GM18870 (cell line): ENCODE results near the gene FOXL1.

Experiments used
- ATAC-seq: cut with Tn5 transposase; IDR thresholded peaks from one replicate; pipeline ENCODE4 v1.9.1; 2021; ENCODE audit warnings: moderate library complexity; ENCODE audit not compliant: unreplicated experiment

Gene FOXL1

GRCh38 chr16:86547286-86547685, 31.1 kb upstream of the FOXL1 start:
- no peak for ATAC-seq

- ATAC-seq: no peak
These were observed 29.1 kb upstream of the FOXL1 start for GRCh38 chr16:86549076-86549892.

- ATAC-seq: no peak
These were observed 28.5 kb upstream of the FOXL1 start for GRCh38 chr16:86549893-86550190.

- ATAC-seq: no peak
These were observed 28.1 kb upstream of the FOXL1 start for GRCh38 chr16:86550281-86550680.

- no peak for ATAC-seq
These were observed 25.0 kb upstream of the FOXL1 start for GRCh38 chr16:86553356-86553755.

DNA sequence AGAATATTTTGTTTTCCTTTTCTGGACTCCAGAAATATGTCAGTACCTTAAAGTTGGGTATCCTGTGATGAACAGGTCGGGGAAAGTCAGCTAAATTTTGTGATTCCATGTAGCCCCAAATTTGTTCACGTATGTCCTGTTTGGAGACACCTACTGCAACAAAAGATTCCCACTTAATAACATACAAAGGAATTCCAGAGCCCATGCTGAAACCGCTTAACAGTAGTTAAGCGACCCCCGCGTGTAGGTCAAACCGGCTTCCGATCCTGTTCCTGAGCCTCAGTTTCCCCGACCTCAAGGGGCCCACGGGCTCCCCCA, 23.8 kb upstream of the FOXL1 start:
- no peak for ATAC-seq

DNA sequence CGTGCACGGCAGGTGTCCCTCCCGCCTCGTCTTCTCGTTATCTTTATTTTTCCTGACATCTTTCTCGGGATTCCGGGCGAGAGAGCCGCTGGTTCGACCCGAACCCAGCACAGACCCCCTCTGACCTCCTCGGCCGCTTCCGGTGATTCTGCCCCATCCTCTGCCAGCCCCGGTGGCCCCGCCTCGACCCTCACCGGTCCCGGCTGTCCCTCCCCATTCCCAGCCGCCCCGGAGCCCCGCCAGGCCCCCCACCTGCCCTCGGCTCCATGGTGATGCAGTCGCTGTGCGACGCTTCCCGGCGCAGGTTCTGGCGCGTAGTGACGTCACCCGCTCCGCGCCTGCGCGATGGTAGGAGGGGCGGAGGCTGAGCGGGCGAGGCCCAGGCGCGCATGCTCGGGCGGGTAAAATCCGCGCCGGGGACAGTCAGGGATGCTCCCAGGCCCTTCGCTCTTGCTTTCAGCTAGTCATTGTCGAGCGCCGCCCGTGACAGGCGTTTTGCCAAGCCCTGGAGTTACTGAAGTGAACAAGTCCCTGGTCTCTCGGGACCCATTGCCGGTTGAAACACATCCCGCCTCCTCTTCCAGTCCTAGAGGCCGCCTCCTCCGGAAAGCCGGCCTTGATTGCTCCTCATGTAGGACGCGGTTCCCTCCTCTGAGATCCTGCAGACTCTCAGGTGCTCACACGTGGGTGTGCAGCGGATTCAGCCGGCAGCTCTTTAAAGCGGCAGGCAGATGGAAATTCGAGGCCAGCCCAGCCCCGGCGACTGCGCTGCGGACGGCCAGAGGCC, 23.2 kb upstream of the FOXL1 start, which contains the start of gene MTHFSD:
Gene MTHFSD (minus strand): TSS at position 319 of the 787 bp plus-strand sequence. CDS start 51 bp downstream, at position 268.
- ATAC-seq: no peak

GRCh38 chr16:86555704-86556075, 22.7 kb upstream of the FOXL1 start:
- no peak for ATAC-seq

DNA sequence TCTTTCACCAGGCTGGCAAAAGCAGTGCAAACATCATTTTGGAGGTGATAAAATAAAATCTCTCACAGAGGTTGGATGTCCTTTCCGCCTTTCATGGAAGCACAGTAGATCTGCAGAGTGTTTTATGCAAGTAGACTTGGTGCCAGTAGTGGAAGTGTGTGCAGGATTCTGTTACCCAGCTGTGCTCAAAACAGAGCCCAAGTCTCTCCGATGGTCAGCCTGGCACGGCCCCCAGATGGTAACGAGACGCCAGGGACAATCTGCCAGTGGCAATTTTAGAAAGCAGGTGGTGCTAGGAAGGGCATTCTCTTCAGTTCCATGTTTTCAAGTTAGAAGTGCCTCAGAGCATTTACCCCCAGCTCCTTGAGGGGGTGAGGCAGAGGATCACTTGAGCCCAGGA, 21.8 kb upstream of the FOXL1 start:
- ATAC-seq: no peak

DNA sequence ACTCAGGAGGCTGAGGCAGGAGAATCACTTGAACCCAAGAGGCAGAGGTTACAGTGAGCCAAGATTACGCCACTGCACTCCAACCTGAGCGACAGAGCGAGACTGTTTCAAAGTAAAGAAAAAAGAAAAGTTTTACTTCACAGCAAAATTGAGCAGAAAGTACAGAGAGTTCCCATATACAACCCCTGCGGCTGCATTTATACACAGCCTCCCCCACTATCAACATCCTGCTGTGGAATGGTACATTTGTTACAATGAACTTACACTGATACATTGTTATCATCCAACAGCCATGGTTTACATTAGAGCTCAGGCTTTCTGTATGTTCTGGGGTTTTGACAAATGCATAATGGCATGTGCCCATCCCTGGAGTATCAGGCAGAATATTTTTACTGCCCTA, 20.8 kb upstream of the FOXL1 start:
- ATAC-seq: no peak

- no peak for ATAC-seq
These were observed 19.8 kb upstream of the FOXL1 start for GRCh38 chr16:86558355-86559193.

DNA sequence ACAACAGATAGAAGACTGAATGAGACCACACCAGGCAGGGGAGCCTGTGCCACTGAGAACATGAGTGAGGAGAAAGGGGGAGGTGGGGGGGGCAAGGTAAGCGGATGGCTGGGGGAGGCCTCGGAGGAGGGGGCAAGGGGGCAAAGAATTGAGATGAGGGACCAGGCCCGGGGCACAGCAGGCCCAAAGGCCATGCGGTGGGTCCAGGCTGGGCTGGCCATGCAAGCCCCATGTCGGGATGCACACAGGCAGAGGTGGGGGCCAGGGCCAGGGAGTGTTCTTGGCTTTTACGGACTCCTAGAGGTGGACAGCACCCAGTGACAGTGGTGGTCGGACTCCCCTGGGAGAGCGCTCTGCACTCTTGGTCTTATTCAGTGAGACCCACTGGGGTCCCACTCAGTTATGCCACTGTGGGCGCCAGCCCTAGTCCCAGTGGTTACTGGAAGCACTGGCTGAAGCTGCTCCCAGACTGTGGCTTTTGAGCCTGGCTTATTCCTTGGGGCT, 18.5 kb upstream of the FOXL1 start:
- ATAC-seq: no peak

DNA sequence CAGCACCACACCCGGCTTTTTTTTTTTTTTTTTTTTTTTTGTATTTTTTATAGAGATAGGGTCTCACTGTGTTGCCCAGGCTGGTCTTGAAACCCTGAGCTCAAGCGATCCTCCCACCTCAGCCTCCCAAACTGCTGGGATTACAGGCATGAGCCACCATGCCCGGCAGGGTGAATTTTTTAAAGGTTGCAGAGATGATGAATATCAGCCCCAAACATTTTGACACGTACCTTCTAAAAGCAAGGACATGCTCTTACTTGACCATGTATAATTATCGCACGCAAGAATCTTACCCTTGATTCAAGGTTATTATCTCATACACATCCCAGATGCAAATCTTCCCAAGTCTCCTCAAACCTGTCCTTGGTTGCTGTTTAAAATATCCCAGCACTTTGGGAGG, 16.0 kb upstream of the FOXL1 start:
- no peak for ATAC-seq

DNA sequence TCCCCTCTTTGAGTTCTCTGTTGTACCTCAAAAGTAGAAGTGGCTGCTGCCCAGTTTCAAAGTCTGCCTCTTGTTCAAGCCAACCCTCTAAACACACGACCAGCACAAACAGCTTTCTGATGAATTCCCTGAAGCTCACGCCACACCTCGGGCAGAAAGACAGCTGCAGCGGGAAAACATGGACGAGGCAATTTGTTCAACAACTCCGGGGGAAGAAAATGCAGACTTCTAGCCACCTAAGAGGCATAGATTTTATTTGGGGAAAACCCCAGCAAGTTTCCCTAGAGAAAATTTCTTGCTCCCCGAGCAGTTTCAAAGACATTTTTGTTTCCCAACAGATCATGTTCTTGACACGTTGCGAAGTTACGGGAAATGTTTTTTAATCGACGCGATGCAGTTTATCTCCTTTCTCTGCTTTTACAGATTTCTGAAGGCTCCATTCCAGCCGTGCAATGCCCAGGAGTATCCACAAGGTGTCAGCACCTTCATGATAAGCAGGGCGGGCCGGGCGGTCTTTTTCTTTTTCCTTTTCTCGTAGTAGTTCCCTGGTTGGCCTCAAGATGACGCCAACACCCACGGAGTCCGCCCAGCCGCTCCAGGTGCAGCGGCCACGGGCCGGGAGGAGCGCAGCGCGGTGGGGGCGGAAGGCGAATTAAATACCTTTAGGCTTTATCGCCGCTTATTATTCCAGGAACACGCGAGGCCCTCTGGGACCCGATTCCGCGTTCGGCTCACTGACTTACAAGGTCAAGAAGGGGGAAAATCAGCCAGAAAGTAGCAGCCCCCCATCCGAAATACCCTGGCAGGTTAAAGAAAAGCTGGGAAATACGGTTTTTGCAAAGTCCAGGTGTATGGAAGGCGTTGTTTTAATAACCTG, 14.6 kb upstream of the FOXL1 start:
- no peak for ATAC-seq

- ATAC-seq: no peak
These were observed 13.1 kb upstream of the FOXL1 start for GRCh38 chr16:86565181-86565631.

DNA sequence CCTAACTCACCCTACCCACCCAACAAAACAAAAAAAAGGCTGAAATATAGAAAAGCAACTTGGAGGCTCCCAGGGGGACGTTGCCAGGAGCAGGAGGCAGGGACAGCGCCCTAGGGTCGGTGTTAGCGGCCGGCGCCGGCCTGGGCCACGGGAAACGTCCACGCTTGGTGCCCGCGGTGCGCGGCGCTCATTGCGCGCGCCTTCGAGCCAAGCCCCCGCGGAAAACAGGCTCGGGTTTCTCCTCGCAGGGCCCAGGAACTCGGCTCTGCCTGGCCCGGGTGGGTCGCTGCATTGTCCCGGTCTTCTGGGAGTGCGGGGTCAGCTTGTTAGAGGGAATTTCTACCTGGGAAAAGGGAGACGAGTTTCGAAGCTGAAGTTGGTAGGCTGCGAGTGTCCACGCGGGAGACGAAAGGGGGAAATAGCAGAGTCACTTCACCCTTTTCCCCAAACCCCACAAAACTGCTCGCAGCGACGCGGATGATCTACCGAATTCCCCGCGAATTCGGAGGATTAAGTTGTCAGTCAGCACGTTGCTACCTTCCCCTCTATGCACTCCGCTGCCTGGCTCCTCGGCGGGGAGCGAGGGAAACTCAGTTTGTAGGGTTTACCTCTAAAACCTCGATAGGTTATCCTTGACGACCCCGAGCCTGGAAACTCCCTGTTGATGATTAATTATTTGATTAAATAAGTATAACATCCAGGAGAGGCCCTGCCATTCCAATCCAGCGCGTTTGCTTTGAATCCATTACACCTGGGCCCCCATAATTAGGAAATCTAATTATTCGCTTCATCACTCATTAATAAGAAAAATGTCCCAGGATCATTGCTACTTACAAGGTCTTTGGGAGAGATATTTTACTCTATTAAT, 12.5 kb upstream of the FOXL1 start:
- no peak for ATAC-seq

GRCh38 chr16:86566601-86566965, 11.8 kb upstream of the FOXL1 start, which contains the start of gene FOXC2:
FOXC2 (plus strand) TSS chr16:86566829; CDS start chr16:86567336, 507 bp downstream.
- no peak for ATAC-seq

GRCh38 chr16:86566966-86567700, 11.2 kb upstream of the FOXL1 start:
- no peak for ATAC-seq
